ENCODE measurements around the gene TCL1B. TPM values are rescaled to one million over a fixed set of nuclear protein-coding genes. Genes with fewer than 3 reads are reported as not detected.

Gene TCL1B
- total RNA-seq, 5 donors from 2014 or later (not counting 1 experiment from before 2014, with no cell fraction given), result 0.21 to 2.0 (median 0.70) TPM; not detected in 1

DNA sequence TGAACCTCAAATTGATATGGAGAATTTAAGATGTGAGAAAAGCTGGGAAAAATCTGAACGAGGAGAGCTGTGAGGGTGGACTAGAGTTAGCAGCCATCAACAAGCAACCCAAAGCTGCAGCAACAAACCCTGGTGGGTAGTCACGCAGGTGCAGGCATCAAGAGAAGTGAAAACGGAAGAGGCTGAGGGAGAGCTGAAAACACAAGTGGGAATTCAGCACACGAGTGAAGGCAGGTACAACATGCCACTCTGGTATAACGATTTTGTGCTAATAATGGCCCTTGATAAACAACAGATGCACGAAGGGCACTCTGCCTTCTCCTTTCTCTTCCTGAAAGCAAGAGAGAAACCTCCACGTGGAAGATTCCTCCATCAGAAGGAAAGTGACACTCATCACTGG lies 11.5 kb downstream of the TCL1B start:
- no peak overlapping the region for H3K27ac ChIP-seq (ENCODE audit: low read length)
- peaks cover 31 to 45% of the 10 kb centered on the region in 2 donors for H3K27me3 Mint-ChIP-seq

DNA sequence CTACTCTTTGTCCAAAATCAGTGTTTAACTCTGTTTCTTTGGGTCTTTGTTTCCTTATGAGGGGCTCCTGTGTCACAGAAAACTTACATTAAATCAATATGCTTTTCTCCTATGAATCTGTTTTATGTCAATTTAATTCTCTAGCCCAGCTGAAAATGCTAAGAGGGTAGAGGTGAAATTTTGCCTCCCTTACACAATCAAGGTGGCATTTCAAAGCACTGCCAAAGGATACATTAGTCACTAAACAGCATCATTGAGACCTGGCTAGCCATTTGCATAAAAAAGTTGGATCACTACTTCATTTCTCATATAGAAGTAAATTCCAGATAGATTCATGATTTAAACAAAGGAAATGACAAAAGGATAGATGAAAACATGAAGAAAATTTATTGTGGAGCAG lies 12.1 kb downstream of the TCL1B start:
- Histone ChIP-seq H3K4me1 (ENCODE audit: control insufficient read depth in 1 of 2, extremely low read depth in 1 of 2, insufficient read depth in 2 of 2, low read length in 2 of 2) (no peaks in the 10 kb centered on the region), H3K4me3 (ENCODE audit: control insufficient read depth in 1 of 2, extremely low read depth in 1 of 2, low read length in 1 of 2) (no peak overlapping the region), H3K9me3 (no peaks in the 10 kb centered on the region), H3K27me3 (replicated peaks in 1 of 2; ENCODE audit: control insufficient read depth in 2 of 2, extremely low read depth in 1 of 2, insufficient read depth in 2 of 2, low read length in 1 of 2) (peaks cover 11 to 19% of the 10 kb centered on the region in 2 experiments), H3K36me3 (ENCODE audit: control insufficient read depth in 2 of 2, extremely low read depth in 1 of 2, insufficient read depth in 1 of 2, low read length in 1 of 2) (no peaks in the 10 kb centered on the region), H3K27ac (ENCODE audit: low read length) (no peak overlapping the region)
- ChIA-PET POLR2A (no interaction called here), CTCF (no interaction called here)
- H3K4me3 Mint-ChIP-seq, result no peak overlapping the region
- H3K9me3 Mint-ChIP-seq, result no peaks in the 10 kb centered on the region
- H3K27ac Mint-ChIP-seq, result no peak overlapping the region
- H3K27me3 Mint-ChIP-seq, result peaks cover 28 to 43% of the 10 kb centered on the region in 2 donors
- ATAC-seq (replicated peaks in 1 of 4), result no peak
- DNase-seq, result no peak
- H3K36me3 Mint-ChIP-seq, result no peaks in the 10 kb centered on the region
- peaks cover 0 to 14% (median 0%) of the 10 kb centered on the region in 3 donors for H3K4me1 Mint-ChIP-seq

More for the DNA sequence above, 11.5 kb downstream of the TCL1B start:
- H3K4me1 Mint-ChIP-seq, result peaks cover 0 to 14% (median 0%) of the 10 kb centered on the region in 3 donors
- no peak overlapping the region for H3K27ac Mint-ChIP-seq
- 56% methylated on average over 2 of the region's 7 CpGs for WGBS (ENCODE audit: insufficient coverage)
- POLR2A ChIA-PET, result no interaction called here
- peaks cover 11 to 22% of the 10 kb centered on the region in 2 experiments for H3K27me3 ChIP-seq (replicated peaks in 1 of 2; ENCODE audit: control insufficient read depth in 2 of 2, extremely low read depth in 1 of 2, insufficient read depth in 2 of 2, low read length in 1 of 2)
- no peaks in the 10 kb centered on the region for H3K4me1 ChIP-seq (ENCODE audit: control insufficient read depth in 1 of 2, extremely low read depth in 1 of 2, insufficient read depth in 2 of 2, low read length in 2 of 2)
- DNase-seq, result no peak
- no peak overlapping the region for H3K4me3 Mint-ChIP-seq
- no peak for ATAC-seq (replicated peaks in 1 of 4)
- no peak overlapping the region for H3K4me3 ChIP-seq (ENCODE audit: control insufficient read depth in 1 of 2, extremely low read depth in 1 of 2, low read length in 1 of 2)
- CTCF ChIA-PET, result no interaction called here
- H3K36me3 ChIP-seq (ENCODE audit: control insufficient read depth in 2 of 2, extremely low read depth in 1 of 2, insufficient read depth in 1 of 2, low read length in 1 of 2), result no peaks in the 10 kb centered on the region
- no peaks in the 10 kb centered on the region for H3K36me3 Mint-ChIP-seq
- H3K9me3 Mint-ChIP-seq, result no peaks in the 10 kb centered on the region
- no peaks in the 10 kb centered on the region for H3K9me3 ChIP-seq

DNA sequence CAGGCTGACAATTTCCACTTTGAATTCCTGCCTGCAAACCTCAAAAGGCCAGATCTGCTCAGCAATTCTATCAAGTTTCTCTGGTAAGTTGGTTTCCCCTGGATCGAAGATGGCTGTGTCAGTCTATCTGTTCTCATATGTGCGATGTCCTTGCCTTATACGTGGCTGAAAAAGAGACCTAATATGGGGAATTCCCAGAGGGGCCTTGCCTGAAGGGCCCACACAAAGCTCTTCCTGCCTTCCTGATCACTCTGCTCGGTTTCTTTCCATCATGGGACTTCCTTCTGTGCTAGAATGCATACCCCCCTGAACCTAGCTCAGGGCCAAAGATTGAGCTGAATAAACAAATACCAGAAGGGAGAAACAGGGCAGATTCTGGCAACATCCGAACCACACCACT lies 13.2 kb downstream of the TCL1B start:
- no peaks in the 10 kb centered on the region for H3K9me3 ChIP-seq
- peaks cover 34 to 47% of the 10 kb centered on the region in 2 donors for H3K27me3 Mint-ChIP-seq
- ATAC-seq (replicated peaks in 1 of 4) (no peak), DNase-seq (no peak)
- peaks cover 10 to 11% of the 10 kb centered on the region in 2 experiments for H3K27me3 ChIP-seq (replicated peaks in 1 of 2; ENCODE audit: control insufficient read depth in 2 of 2, extremely low read depth in 1 of 2, insufficient read depth in 2 of 2, low read length in 1 of 2)
- H3K4me3 ChIP-seq (ENCODE audit: control insufficient read depth in 1 of 2, extremely low read depth in 1 of 2, low read length in 1 of 2), result no peak overlapping the region
- CTCF ChIA-PET, result no interaction called here
- no peaks in the 10 kb centered on the region for H3K4me1 ChIP-seq (ENCODE audit: control insufficient read depth in 1 of 2, extremely low read depth in 1 of 2, insufficient read depth in 2 of 2, low read length in 2 of 2)
- H3K27ac ChIP-seq (ENCODE audit: low read length), result no peak overlapping the region
- 43% methylated on average over 4 of the region's 5 CpGs for WGBS (ENCODE audit: insufficient coverage)
- H3K36me3 Mint-ChIP-seq, result no peaks in the 10 kb centered on the region
- no peaks in the 10 kb centered on the region for H3K36me3 ChIP-seq (ENCODE audit: control insufficient read depth in 2 of 2, extremely low read depth in 1 of 2, insufficient read depth in 1 of 2, low read length in 1 of 2)
- H3K9me3 Mint-ChIP-seq, result no peaks in the 10 kb centered on the region
- POLR2A ChIA-PET, result no interaction called here
- H3K27ac Mint-ChIP-seq, result peak overlapping the region in 1 of 2 donors; percentile 56
- H3K4me3 Mint-ChIP-seq, result no peak overlapping the region
- peaks cover 0 to 14% (median 4%) of the 10 kb centered on the region in 3 donors for H3K4me1 Mint-ChIP-seq

DNA sequence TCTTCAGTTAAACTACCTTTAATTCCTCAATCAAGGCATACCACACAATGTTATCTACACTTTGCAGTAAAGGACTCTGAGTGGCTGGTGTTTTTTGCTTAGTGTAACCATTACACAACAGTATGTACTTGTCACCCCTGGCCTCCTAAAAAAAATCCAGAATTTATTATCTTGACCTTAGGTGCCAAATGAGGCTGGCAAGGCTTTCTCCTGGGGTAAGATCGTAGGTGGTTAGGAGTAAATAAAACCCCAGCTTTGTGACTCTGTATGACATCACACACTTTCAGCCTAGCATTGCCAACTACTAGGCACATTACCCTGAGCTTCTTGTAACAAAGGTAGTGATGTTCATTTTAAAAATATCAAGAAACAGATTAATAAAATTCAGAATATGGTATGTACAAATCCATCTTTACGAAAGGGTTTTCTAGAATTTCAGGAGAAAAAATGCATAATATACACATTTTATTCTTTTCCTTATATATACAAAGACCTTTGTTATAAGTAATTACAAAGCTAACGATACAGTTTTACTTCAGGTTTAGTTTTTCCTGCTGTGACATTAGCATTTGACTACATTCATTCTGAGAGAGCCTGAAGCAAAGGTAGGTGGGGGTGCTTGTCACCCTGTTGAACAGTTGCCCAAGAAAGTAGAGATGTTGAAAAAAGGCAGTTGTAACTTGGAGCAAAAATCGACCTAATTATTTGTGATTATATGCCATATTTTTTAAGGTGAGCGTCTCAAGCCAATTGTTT lies 14.2 kb downstream of the TCL1B start:
- ATAC-seq (replicated peaks in 1 of 4) (no peak), DNase-seq (no peak)
- H3K36me3 ChIP-seq (ENCODE audit: control insufficient read depth in 2 of 2, extremely low read depth in 1 of 2, insufficient read depth in 1 of 2, low read length in 1 of 2), result no peaks in the 10 kb centered on the region
- CTCF ChIA-PET, result interaction anchor here in 1 of 2 donors (0.6 kb wide), 1 partner anchor 400 kb away, joined by 3 read pairs; no protein-coding TSS in a partner anchor
- no peak overlapping the region for H3K27ac ChIP-seq (ENCODE audit: low read length)
- no peak overlapping the region for H3K4me3 ChIP-seq (ENCODE audit: control insufficient read depth in 1 of 2, extremely low read depth in 1 of 2, low read length in 1 of 2)
- Mint-ChIP-seq H3K27me3 (peaks cover 34 to 49% of the 10 kb centered on the region in 2 donors), H3K9me3 (no peaks in the 10 kb centered on the region), H3K4me3 (no peak overlapping the region), H3K4me1 (peaks cover 0 to 14% (median 4%) of the 10 kb centered on the region in 3 donors), H3K36me3 (no peaks in the 10 kb centered on the region), H3K27ac (no peak overlapping the region)
- H3K27me3 ChIP-seq (replicated peaks in 1 of 2; ENCODE audit: control insufficient read depth in 2 of 2, extremely low read depth in 1 of 2, insufficient read depth in 2 of 2, low read length in 1 of 2), result peaks cover 7 to 11% of the 10 kb centered on the region in 2 experiments
- POLR2A ChIA-PET, result no interaction called here
- WGBS (ENCODE audit: insufficient coverage), result no CpG with 5 or more reads among the region's 5 CpGs
- H3K9me3 ChIP-seq, result no peaks in the 10 kb centered on the region
- H3K4me1 ChIP-seq (ENCODE audit: control insufficient read depth in 1 of 2, extremely low read depth in 1 of 2, insufficient read depth in 2 of 2, low read length in 2 of 2), result no peaks in the 10 kb centered on the region

DNA sequence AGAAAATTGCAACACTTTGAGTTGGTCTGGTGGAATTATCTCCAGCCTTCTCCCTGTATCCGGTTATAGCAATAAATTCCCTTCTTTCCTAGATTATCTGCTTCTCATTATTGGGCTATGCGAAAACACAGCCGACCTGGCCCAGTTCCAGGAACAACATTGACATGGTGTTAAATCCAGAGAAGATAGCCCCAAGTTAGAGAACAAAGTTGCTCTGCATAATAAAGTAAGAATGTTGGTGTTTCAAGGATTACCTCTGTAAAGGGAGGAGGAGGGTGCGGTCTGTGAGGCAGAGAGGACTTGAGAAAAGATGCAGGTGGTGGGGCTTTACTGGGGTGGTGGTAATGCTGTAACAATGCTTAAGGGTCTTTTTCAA lies 15.6 kb downstream of the TCL1B start:
- ChIA-PET CTCF (no interaction called here), POLR2A (no interaction called here)
- Mint-ChIP-seq H3K27me3 (peaks cover 30 to 53% of the 10 kb centered on the region in 2 donors), H3K9me3 (no peaks in the 10 kb centered on the region), H3K4me1 (peaks cover 0 to 8% (median 4%) of the 10 kb centered on the region in 3 donors), H3K36me3 (no peaks in the 10 kb centered on the region), H3K27ac (no peak overlapping the region), H3K4me3 (no peak overlapping the region)
- Histone ChIP-seq H3K27ac (ENCODE audit: low read length) (no peak overlapping the region), H3K4me3 (ENCODE audit: control insufficient read depth in 1 of 2, extremely low read depth in 1 of 2, low read length in 1 of 2) (no peak overlapping the region), H3K36me3 (ENCODE audit: control insufficient read depth in 2 of 2, extremely low read depth in 1 of 2, insufficient read depth in 1 of 2, low read length in 1 of 2) (no peaks in the 10 kb centered on the region), H3K9me3 (no peaks in the 10 kb centered on the region), H3K27me3 (replicated peaks in 1 of 2; ENCODE audit: control insufficient read depth in 2 of 2, extremely low read depth in 1 of 2, insufficient read depth in 2 of 2, low read length in 1 of 2) (peaks cover 5 to 11% of the 10 kb centered on the region in 2 experiments), H3K4me1 (ENCODE audit: control insufficient read depth in 1 of 2, extremely low read depth in 1 of 2, insufficient read depth in 2 of 2, low read length in 2 of 2) (no peaks in the 10 kb centered on the region)
- ATAC-seq (replicated peaks in 1 of 4) (no peak), DNase-seq (no peak)
- no CpG with 5 or more reads among the region's 4 CpGs for WGBS (ENCODE audit: insufficient coverage)

DNA sequence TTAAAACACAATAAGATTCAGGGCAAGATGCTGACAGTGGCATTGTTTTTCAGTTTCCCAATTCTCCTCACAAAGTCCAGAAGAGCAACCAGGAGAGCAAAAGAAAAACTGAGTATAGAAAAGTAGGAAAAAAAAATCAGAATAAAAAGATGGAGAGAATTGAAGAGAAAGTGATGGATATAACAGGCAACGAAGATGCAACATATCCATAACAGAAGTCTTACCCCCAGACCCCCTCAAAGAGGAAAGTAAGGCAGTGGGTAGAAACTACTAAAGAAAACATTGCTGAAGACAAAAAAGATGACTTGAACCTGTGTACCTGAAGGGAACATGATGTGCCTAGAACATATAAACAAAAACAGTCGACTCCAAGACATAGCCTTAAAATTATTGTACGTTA lies 17.1 kb downstream of the TCL1B start:
- no peak overlapping the region for H3K4me3 ChIP-seq (ENCODE audit: control insufficient read depth in 1 of 2, extremely low read depth in 1 of 2, low read length in 1 of 2)
- ATAC-seq (replicated peaks in 1 of 4), result no peak
- H3K27ac ChIP-seq (ENCODE audit: low read length), result no peak overlapping the region
- no peaks in the 10 kb centered on the region for H3K9me3 ChIP-seq
- Mint-ChIP-seq H3K4me3 (no peak overlapping the region), H3K4me1 (peaks cover 0 to 5% (median 4%) of the 10 kb centered on the region in 3 donors), H3K27ac (no peak overlapping the region), H3K27me3 (peaks cover 28 to 56% of the 10 kb centered on the region in 2 donors), H3K36me3 (no peaks in the 10 kb centered on the region), H3K9me3 (no peaks in the 10 kb centered on the region)
- ChIA-PET CTCF (no interaction called here), POLR2A (no interaction called here)
- H3K27me3 ChIP-seq (replicated peaks in 1 of 2; ENCODE audit: control insufficient read depth in 2 of 2, extremely low read depth in 1 of 2, insufficient read depth in 2 of 2, low read length in 1 of 2), result peaks cover 5 to 7% of the 10 kb centered on the region in 2 experiments
- no CpG with 5 or more reads among the region's 3 CpGs for WGBS (ENCODE audit: insufficient coverage)
- no peaks in the 10 kb centered on the region for H3K36me3 ChIP-seq (ENCODE audit: control insufficient read depth in 2 of 2, extremely low read depth in 1 of 2, insufficient read depth in 1 of 2, low read length in 1 of 2)
- DNase-seq, result no peak
- H3K4me1 ChIP-seq (ENCODE audit: control insufficient read depth in 1 of 2, extremely low read depth in 1 of 2, insufficient read depth in 2 of 2, low read length in 2 of 2), result no peaks in the 10 kb centered on the region
